GM12892 (cell line): ENCODE data around the gene RNU1-2.
"Not testable (repeated sequence)": the region's sequence is repeated elsewhere in the genome, so short reads cannot be mapped to it uniquely, and the experiment has no call there.

ENCODE experiments used
- POLR2AphosphoS5 ChIP-seq: IDR thresholded peaks from 2 replicates; pipeline ENCODE4 v1.6.1; 2011; ENCODE audit warnings: low read depth, low read length, control low read depth
- TAF1 ChIP-seq: IDR thresholded peaks from 2 replicates; pipeline ENCODE4 v1.6.1; 2011; ENCODE audit warnings: low read depth, mild to moderate bottlenecking, control low read depth, low read length, borderline replicate concordance

- peak; percentile 62; the same call in 1 of the 2 replicates for TF ChIP-seq POLR2AphosphoS5
- TF ChIP-seq TAF1, result not testable (repeated sequence)
Observed at GRCh38 chr1:16896316-16897055, 706 bp downstream of the RNU1-2 start.
